T-helper 1 cell treated with Interleukin-12 subunit alpha and Interleukin-12 subunit beta and Interleukin-4 antibody, amounts not matched to agents 30 μg/mL and 1 μg/mL, for 36 hours (primary cell): Measurements from ENCODE around the gene CEBPZ.
"Not testable (repeated sequence)": the region's sequence is repeated elsewhere in the genome, so short reads cannot be mapped to it uniquely, and the experiment has no call there.

Experiments
- H3K27ac Mint-ChIP-seq: one replicate; pipeline ENCODE4 v1.8.0; 2021; ENCODE audit warnings: mild to moderate bottlenecking, mixed read lengths
- H3K27me3 Mint-ChIP-seq: one replicate; pipeline ENCODE4 v1.8.0; 2021; ENCODE audit warnings: low read depth, mixed read lengths
- H3K36me3 Mint-ChIP-seq: one replicate; pipeline ENCODE4 v1.8.0; 2021; ENCODE audit warnings: low read depth, mixed read lengths
- H3K4me1 Mint-ChIP-seq: one replicate; pipeline ENCODE4 v1.8.0; 2021; ENCODE audit warnings: low read depth, mixed read lengths
- H3K4me3 Mint-ChIP-seq: one replicate; pipeline ENCODE4 v1.8.0; 2021; ENCODE audit warnings: mild to moderate bottlenecking, moderate library complexity, mixed read lengths
- H3K9me3 Mint-ChIP-seq: one replicate; pipeline ENCODE4 v1.8.0; 2021; ENCODE audit warnings: mixed read lengths

CEBPZ gene

DNA sequence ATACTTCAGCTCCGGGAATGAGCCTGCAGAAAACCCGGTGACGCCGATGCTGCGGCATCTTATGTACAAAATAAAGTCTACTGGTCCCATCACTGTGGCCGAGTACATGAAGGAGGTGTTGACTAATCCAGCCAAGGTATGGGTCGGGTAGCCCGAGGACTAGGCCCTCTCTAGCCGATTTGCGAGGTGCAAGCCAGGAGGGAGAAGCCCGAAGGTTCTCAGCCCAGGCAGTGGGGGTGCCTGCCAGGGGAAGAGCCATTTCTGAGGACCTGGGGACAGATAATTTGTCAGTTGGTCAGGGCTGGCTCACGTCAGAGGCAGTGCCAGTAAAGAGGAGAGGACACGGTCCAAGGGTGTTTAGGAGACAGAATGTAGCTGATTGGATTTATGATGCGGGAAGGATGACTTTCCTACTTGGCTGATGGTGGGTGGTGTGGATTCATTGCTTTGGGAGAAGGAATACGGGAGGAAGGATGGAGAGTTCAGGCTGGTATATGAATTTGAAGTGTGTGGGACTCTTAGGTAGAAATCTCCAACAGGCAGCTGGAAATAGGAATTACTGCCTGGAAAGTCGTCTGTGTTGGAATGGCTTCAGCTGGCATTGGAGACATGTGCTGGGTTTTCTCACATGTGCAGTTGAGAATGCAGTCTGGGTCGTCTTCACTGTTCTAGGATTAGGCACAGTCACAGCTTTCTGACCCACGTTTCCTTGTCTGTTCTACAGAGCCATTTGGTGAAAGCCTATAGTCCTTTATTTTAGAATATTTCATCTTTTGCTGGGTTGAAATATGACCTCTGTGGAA is 936 bp upstream of the CEBPZ start:
- Mint-ChIP-seq H3K27ac (no peak overlapping the region), H3K9me3 (no peaks in the 10 kb centered on the region), H3K27me3 (no peaks in the 10 kb centered on the region), H3K36me3 (peaks cover 23% of the 10 kb centered on the region), H3K4me1 (peaks cover 18% of the 10 kb centered on the region), H3K4me3 (no peak overlapping the region)

DNA sequence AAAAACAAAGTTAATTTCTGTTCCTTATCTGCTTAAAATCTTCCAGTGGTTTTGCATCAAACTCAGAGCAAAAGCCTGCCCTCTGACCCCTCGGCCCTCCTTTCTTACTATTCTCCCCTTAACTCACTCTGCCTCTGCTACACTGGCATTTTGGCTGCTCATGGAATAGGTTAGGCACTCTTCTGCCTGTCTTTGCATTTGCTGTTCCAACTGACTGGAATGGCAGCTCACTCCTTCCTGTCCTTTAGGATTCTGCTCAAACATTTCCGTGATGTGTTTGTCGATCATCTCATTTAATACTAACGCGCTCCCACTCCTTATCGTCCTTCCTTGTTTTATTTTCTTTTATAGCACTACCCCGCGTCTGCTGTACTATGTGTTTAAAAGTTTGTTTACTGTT is 815 bp downstream of the CEBPZ start:
- H3K9me3 Mint-ChIP-seq: no peaks in the 10 kb centered on the region
- H3K27ac Mint-ChIP-seq: no peak overlapping the region
- no peaks in the 10 kb centered on the region for H3K27me3 Mint-ChIP-seq
- H3K36me3 Mint-ChIP-seq: peaks cover 25% of the 10 kb centered on the region
- peaks cover 21% of the 10 kb centered on the region for H3K4me1 Mint-ChIP-seq
- H3K4me3 Mint-ChIP-seq: no peak overlapping the region

DNA sequence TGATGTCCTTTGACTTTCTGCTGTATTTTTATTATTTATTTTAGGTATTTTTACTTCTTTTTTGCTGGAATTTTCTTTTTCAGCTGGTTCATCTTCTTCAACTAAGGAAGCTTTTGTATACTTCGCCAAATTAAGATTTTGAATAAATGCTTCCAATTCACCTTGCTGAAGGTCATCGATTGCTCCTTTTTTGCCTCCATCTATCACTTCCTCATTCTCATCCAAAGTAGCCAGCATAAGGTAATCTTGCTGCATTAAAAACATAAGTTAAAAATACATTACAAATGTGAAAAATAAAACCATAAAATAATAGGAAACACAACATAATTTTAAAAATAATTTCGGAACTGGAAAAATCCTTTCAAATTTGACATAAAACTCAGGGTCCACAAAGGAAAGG is 2.6 kb downstream of the CEBPZ start:
- peaks cover 24% of the 10 kb centered on the region for H3K36me3 Mint-ChIP-seq
- no peak overlapping the region for H3K27ac Mint-ChIP-seq
- no peak overlapping the region for H3K4me3 Mint-ChIP-seq
- H3K27me3 Mint-ChIP-seq: no peaks in the 10 kb centered on the region
- no peaks in the 10 kb centered on the region for H3K9me3 Mint-ChIP-seq
- H3K4me1 Mint-ChIP-seq: peaks cover 20% of the 10 kb centered on the region

DNA sequence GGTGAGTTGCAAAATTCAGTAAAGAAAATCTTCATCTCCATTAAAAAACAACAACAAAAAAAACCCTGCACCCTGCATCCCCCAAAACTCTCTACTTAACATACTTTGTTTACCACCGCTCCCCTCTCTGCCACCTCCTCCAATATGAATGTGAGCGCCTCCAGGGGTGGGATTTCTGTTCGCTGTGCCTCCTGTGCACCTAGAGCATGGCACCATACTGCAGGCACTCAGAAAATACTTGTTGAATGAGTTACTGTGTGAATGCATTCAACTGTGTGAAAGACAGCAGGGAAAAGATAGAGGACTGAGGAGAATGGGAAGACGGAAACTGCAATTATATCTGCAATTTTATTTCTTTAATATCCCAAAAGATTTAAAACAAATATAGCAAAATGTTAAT is 4.5 kb downstream of the CEBPZ start:
- H3K36me3 Mint-ChIP-seq: peaks cover 34% of the 10 kb centered on the region
- no peak overlapping the region for H3K27ac Mint-ChIP-seq
- no peaks in the 10 kb centered on the region for H3K27me3 Mint-ChIP-seq
- peaks cover 32% of the 10 kb centered on the region for H3K4me1 Mint-ChIP-seq
- no peak overlapping the region for H3K4me3 Mint-ChIP-seq
- no peaks in the 10 kb centered on the region for H3K9me3 Mint-ChIP-seq

DNA sequence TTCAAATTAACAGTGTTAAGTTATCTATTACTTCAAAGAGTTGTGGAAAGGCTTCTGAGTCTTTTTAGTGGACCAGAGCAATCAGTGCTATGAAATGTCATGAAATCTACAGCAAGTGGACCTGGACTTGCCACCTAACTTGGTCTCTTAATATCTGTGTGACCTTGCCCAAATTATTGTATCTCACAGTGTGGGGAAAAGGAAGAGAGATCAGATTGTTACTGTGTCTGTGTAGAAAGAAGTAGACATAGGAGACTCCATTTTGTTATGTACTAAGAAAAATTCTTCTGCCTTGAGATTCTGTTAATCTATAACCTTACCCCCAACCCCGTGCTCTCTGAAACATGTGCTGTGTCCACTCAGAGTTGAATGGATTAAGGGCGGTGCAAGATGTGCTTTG is 6.3 kb downstream of the CEBPZ start:
- H3K9me3 Mint-ChIP-seq, H3K27me3 Mint-ChIP-seq, H3K27ac Mint-ChIP-seq, H3K4me3 Mint-ChIP-seq: not testable (repeated sequence)
- Mint-ChIP-seq H3K36me3 (peaks cover 49% of the 10 kb centered on the region), H3K4me1 (peaks cover 36% of the 10 kb centered on the region)

DNA sequence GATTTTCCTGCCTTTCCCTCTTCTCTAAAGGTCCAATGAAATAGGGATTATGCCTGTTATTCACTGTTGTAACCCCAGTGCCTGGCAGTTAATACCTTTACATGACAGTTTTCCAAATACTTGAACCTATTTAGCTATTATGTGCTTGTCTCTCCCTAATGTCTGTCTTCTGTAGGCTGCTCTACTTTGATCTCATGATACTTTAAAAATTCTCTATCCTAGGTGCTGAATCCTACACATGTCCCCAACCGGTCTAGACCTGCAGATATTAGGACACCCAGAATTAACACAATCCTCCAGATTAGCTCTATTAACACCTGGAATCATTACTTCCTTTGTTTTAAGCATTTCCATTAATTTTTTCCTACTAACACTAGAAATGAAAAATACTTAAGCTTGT is 7.3 kb downstream of the CEBPZ start:
- no peaks in the 10 kb centered on the region for H3K9me3 Mint-ChIP-seq
- no peak overlapping the region for H3K4me3 Mint-ChIP-seq
- no peak overlapping the region for H3K27ac Mint-ChIP-seq
- H3K36me3 Mint-ChIP-seq: peaks cover 52% of the 10 kb centered on the region
- no peaks in the 10 kb centered on the region for H3K27me3 Mint-ChIP-seq
- H3K4me1 Mint-ChIP-seq: peaks cover 33% of the 10 kb centered on the region

DNA sequence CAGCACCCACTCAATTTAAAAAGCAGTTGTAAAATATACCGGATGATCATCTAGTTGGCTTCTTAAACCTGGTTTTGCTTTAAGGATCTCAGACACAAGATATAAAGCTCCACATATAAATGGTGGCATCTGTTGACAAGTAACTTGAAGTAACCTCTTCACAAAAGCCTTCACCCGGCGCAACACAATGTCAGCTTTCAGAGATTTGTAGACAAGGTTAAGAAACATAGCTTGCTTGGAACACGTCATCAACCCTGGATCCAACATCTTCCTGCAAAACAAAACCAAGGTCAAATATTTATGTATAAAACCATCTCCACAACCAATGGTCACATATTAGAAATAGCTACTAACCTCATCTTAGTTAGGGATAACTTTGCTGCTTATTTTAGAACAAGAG is 8.3 kb downstream of the CEBPZ start:
- no peak overlapping the region for H3K4me3 Mint-ChIP-seq
- no peaks in the 10 kb centered on the region for H3K9me3 Mint-ChIP-seq
- H3K27me3 Mint-ChIP-seq: no peaks in the 10 kb centered on the region
- H3K36me3 Mint-ChIP-seq: peaks cover 56% of the 10 kb centered on the region
- H3K4me1 Mint-ChIP-seq: peaks cover 30% of the 10 kb centered on the region
- no peak overlapping the region for H3K27ac Mint-ChIP-seq

DNA sequence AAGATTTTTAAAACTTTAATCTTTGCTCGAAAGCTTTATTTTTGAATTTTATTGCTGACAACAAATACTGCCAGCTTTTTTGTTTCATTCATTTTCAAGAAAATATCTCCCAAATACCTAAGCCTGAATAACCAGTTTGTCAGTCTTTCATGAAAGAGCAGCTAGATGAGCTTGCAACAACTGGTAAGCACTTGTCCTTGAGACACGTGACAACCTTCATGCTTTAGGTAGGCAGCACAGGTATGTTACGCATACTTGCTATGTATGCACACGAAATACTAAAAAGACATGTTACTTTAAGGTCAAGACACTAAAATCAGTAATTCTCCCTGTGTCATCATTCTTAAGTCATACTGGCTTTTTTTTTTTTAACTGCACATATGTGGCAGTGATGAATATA is 12.3 kb downstream of the CEBPZ start:
- Mint-ChIP-seq H3K27ac (no peak overlapping the region), H3K36me3 (peaks cover 56% of the 10 kb centered on the region), H3K4me1 (peaks cover 19% of the 10 kb centered on the region), H3K27me3 (no peaks in the 10 kb centered on the region), H3K4me3 (no peak overlapping the region), H3K9me3 (no peaks in the 10 kb centered on the region)

DNA sequence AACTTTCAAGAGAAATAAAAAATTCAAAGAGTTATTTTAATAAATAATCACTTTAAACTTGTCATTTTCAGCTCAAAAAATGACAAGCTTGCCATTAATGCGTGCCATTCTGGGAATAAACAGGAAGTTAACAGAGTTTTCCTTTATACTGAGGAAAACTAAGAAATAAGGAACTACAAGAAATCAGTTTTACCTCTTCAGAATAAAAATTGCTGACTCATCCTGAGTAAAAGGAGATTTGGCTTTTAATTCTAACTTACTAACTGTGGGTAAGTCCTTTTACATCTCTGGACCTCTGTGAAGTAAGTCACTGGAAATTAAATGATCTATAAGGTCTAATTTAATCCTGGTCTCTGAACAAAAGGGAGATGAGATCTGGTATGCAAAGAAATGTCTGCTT is 16.1 kb downstream of the CEBPZ start:
- Mint-ChIP-seq H3K27ac (no peak overlapping the region), H3K9me3 (no peaks in the 10 kb centered on the region), H3K4me1 (peaks cover 1% of the 10 kb centered on the region), H3K36me3 (peaks cover 52% of the 10 kb centered on the region), H3K4me3 (no peak overlapping the region), H3K27me3 (no peaks in the 10 kb centered on the region)

DNA sequence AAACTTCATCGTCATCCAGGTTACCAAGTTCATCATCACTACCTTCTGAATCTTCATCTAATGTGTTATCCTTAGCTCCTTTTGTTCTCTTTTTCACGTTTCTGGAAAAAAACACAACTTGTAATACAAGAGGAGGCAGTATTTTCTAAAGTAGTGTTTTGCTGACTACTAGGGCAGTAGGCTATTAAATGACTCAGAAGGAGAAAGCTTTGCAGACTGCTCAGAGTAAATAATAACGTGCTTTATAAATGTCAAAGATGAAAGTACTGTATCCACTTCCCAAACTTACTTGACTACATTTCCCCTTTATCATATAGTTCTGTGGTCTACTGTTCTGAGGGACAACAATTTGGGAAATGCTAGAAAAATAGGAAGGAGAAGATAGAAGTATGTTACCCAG is 19.5 kb downstream of the CEBPZ start:
- Mint-ChIP-seq H3K27me3 (no peaks in the 10 kb centered on the region), H3K4me1 (peaks cover 1% of the 10 kb centered on the region), H3K4me3 (no peak overlapping the region), H3K36me3 (peaks cover 69% of the 10 kb centered on the region), H3K27ac (no peak overlapping the region), H3K9me3 (peaks cover 30% of the 10 kb centered on the region)

DNA sequence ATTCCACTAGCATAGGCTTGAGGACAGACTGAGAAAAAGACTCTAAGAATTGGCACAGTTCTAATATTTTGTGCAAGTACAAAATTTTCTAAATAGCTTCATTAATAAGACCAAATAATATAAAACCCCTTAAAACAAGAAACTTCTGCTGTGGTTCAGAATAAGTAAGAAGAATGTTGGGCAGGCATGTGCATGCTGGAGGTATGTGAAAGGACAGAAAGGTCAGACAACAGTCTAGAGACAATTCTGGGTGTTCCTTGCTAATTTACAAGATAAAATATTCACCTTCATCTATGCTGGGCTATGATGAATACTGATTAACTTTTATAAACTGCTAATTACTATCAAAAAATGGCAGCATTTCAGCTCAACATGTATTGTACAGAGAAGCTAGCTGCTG is 20.2 kb downstream of the CEBPZ start:
- Mint-ChIP-seq H3K36me3 (peaks cover 69% of the 10 kb centered on the region), H3K27ac (no peak overlapping the region), H3K4me3 (no peak overlapping the region), H3K9me3 (peaks cover 37% of the 10 kb centered on the region), H3K4me1 (peaks cover 1% of the 10 kb centered on the region), H3K27me3 (no peaks in the 10 kb centered on the region)

DNA sequence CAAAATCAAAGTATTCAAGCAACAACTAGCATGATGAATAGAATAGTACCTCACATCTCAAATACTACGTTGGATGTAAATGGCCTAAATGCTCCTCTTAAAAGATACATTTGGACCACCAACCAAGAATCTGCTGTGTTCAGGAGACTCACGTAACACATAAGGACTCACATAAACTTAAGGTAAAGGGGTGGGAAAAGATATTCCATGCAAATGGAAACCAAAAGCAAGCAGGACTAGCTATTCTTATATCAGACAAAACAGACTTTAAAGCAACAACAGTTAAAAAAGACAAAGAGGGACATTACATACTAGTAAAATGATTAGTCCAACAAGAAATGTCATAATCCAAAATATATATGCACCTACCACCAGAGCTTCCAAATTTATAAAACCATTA is 24.6 kb downstream of the CEBPZ start:
- H3K4me3 Mint-ChIP-seq, H3K27ac Mint-ChIP-seq, H3K27me3 Mint-ChIP-seq: not testable (repeated sequence)
- peaks cover 90% of the 10 kb centered on the region for H3K36me3 Mint-ChIP-seq
- peaks cover 10% of the 10 kb centered on the region for H3K4me1 Mint-ChIP-seq
- peaks cover 55% of the 10 kb centered on the region for H3K9me3 Mint-ChIP-seq

DNA sequence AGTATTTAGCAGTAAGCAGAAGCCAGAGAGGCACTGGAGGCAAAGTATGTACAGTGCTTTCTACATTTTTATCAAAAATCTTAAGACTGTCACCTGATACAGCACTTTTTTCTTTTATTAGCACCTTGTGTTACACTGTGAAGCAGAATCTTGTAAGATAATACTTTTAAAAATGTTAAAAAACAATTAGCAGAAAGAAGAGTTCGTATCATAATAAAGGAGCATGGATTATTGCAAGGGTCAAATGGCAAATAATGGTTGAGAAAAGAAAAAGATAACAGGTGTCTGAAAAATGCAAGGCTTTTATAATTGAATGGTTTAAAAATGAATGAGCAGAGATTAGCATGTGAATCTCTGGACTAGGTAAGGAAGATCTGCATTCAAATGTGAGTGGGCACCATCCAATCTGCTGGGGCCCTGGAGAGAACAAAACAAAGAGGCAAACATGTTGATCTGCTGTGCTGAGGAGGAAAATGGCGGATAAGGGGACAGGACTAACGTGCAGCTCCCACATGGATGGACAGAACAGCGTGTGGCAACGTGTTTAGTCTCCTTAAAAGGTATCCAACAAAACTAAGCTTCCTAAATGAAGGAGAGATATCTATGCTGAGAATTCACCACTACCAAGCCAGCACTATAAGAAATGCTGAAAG is 25.6 kb downstream of the CEBPZ start:
- H3K9me3 Mint-ChIP-seq: peaks cover 55% of the 10 kb centered on the region

DNA sequence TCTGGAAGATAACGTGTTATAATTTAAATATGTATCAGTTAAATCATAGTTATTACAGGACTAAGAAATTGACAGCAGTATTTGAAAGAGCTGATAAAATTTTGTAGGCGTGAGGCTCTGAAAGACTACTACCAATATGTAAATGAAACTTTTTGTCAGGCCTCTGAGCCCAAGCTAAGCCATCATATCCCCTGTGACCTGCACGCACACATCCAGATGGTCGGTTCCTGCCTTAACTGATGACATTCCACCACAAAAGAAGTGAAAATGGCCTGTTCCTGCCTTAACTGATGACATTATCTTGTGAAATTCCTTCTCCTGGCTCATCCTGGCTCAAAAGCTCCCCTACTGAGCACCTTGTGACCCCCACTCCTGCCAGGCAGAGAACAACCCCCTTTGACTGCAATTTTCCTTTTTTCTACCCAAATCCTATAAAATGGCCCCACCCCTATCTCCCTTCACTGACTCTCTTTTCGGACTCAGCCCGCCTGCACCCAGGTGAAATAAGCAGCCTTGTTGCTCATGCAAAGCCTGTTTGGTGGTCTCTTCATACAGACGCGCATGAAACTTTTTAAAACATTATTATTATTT is 26.2 kb downstream of the CEBPZ start:
- H3K27ac Mint-ChIP-seq, H3K4me3 Mint-ChIP-seq, H3K27me3 Mint-ChIP-seq: not testable (repeated sequence)
- Mint-ChIP-seq H3K36me3 (peaks cover 87% of the 10 kb centered on the region), H3K9me3 (peaks cover 55% of the 10 kb centered on the region), H3K4me1 (peaks cover 17% of the 10 kb centered on the region)

More for the DNA sequence above, 25.6 kb downstream of the CEBPZ start:
- H3K4me1 Mint-ChIP-seq: peaks cover 15% of the 10 kb centered on the region
- peaks cover 89% of the 10 kb centered on the region for H3K36me3 Mint-ChIP-seq
- H3K27me3 Mint-ChIP-seq: no peaks in the 10 kb centered on the region
- no peak overlapping the region for H3K27ac Mint-ChIP-seq
- H3K4me3 Mint-ChIP-seq: no peak overlapping the region

DNA sequence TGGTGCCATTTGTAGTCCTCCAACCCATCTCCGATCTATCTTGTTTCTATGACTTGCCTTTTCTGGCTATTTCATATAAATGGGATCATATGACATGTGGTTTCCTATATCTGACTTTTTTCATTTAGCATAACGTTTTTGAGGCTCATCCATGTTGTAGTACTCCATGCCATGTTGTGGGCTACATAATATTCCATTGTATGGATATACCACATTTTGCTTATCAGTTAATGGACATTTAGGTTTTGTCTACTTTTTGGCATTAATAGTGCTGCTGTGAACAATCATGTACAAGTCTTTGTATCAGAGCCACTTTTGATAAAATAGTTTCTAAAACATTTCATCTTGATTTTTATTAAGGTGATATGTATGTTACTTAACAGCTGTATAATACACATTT is 27.7 kb downstream of the CEBPZ start:
- no peaks in the 10 kb centered on the region for H3K27me3 Mint-ChIP-seq
- peaks cover 20% of the 10 kb centered on the region for H3K4me1 Mint-ChIP-seq
- H3K4me3 Mint-ChIP-seq: no peak overlapping the region
- peaks cover 78% of the 10 kb centered on the region for H3K36me3 Mint-ChIP-seq
- no peak overlapping the region for H3K27ac Mint-ChIP-seq
- H3K9me3 Mint-ChIP-seq: peaks cover 43% of the 10 kb centered on the region
